ENCODE results near the gene GAPDH. TPM values are rescaled to one million over a fixed set of nuclear protein-coding genes. Genes with fewer than 3 reads are reported as not detected.
A peak's percentile ranks its signal among the peaks of the same experiment; 100 is the strongest.

The GAPDH gene
- total and polyA plus RNA-seq, 12 donors = 1,734 to 4,338 (median 2,450) TPM

DNA sequence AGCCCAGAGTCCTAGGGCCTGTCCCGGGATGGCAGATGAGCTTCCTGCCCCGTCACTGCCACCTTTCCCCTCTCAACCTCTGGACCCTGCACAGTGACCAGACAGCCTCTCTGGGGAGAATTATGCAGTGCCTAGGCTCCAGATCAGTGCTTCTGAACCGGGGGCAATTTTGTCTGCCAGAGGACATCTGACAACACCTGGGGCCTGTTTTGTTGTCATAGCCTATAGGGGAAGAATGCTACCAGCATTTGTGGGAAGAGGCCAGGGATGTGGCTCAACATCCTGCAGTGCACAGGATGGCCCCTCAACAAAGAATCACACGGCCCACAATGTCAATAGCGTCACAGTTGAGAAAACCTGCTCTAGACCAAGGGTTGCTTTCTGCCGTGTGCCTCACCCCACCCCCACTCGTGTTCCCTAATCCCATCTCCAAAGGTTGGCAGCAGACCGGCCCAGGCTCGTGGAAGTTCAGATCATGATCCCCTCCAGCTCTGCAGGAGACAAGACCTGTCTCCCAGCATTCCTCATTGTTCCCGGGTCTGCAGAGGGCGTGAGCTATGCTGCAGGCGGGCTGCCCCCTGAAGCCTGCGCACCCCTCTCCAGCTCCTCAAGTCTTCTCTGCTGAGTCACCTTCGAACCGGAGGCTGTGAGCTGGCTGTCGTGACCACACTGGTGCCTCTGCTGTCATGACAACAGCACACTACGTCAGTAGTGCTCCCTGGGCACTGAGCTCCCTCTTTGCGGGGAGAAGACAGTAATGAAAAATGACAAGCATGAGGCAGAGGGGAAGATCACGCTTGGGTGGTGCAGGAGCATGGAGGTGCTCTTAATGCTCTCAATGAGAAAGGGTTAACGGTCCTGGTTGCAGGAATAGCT lies 2.0 kb upstream of the GAPDH start:
- TF ChIP-seq POLR2A (IDR thresholded peaks at IDR 0.05) = peak in 1 of 2 donors; percentile 74
- TF ChIP-seq CTCF (IDR thresholded peaks at IDR 0.05) = no peak
- H3K27ac ChIP-seq = peak overlapping the region; percentile 90 to 99 (median 95)
- 13 to 19% (median 16%) methylated on average over 7 to 20 of the region's 20 CpGs for WGBS, 4 donors
- no peaks in the 10 kb centered on the region for H3K27me3 ChIP-seq
- peaks cover 34 to 38% of the 10 kb centered on the region in 2 donors for H3K4me1 ChIP-seq (replicated peaks in 1 of 2)
- peak; percentile 85 to 96 (median 92) for DNase-seq
- no peaks in the 10 kb centered on the region for H3K9me3 ChIP-seq (replicated peaks in 1 of 3)
- H3K36me3 ChIP-seq (replicated peaks in 1 of 2) = peaks cover 0 to 63% of the 10 kb centered on the region in 2 donors
- peak overlapping the region in 1 of 4 donors; percentile 88 for H3K4me3 ChIP-seq
- intact Hi-C loops (cut with DNase I) = loop anchor here (10.0 kb wide), 2 partner anchors 107 to 197 kb away; no protein-coding TSS in a partner anchor

DNA sequence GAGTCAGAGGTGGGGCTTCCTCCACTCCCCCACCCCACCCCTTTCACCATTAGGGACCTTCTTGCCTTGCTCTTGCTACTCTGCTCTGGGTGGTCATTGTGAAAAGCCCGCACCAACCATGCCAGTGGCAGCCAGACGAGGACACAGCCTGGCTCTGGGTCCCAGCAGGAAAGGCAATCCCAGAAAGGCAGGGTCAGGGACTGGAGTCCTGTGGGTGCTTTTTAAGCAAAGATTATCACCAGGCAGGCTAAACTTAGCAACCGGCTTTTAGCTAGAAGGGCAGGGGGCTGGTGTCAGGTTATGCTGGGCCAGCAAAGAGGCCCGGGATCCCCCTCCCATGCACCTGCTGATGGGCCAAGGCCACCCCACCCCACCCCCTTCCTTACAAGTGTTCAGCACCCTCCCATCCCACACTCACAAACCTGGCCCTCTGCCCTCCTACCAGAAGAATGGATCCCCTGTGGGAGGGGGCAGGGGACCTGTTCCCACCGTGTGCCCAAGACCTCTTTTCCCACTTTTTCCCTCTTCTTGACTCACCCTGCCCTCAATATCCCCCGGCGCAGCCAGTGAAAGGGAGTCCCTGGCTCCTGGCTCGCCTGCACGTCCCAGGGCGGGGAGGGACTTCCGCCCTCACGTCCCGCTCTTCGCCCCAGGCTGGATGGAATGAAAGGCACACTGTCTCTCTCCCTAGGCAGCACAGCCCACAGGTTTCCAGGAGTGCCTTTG lies 1.2 kb upstream of the GAPDH start:
- peak overlapping the region; percentile 90 to 99 (median 95) for H3K27ac ChIP-seq
- intact Hi-C loops (cut with DNase I) = loop anchor here (10.0 kb wide), 2 partner anchors 108 to 198 kb away; no protein-coding TSS in a partner anchor
- no peak for TF ChIP-seq CTCF (IDR thresholded peaks at IDR 0.05)
- TF ChIP-seq POLR2A (IDR thresholded peaks at IDR 0.05) = no peak
- H3K9me3 ChIP-seq (replicated peaks in 1 of 3) = no peaks in the 10 kb centered on the region
- peak; percentile 75 to 85 (median 77) for DNase-seq
- H3K27me3 ChIP-seq = no peaks in the 10 kb centered on the region
- peak overlapping the region; percentile 35 to 88 (median 56) for H3K4me3 ChIP-seq
- WGBS, 4 donors = 1 to 4% (median 1%) methylated on average over 9 to 14 of the region's 14 CpGs
- peaks cover 38 to 45% of the 10 kb centered on the region in 2 donors for H3K4me1 ChIP-seq (replicated peaks in 1 of 2)
- peaks cover 0 to 63% of the 10 kb centered on the region in 2 donors for H3K36me3 ChIP-seq (replicated peaks in 1 of 2)

GRCh38 chr12:6533653-6533922 lies 729 bp upstream of the GAPDH start:
- intact Hi-C loops (cut with DNase I) = loop anchor here (10.0 kb wide), 2 partner anchors 109 to 199 kb away; no protein-coding TSS in a partner anchor
- Histone ChIP-seq H3K9me3 (replicated peaks in 1 of 3) (no peaks in the 10 kb centered on the region), H3K27me3 (no peaks in the 10 kb centered on the region), H3K4me1 (replicated peaks in 1 of 2) (peaks cover 38 to 45% of the 10 kb centered on the region in 2 donors), H3K27ac (peak overlapping the region; percentile 90 to 99 (median 95)), H3K4me3 (peak overlapping the region; percentile 35 to 88 (median 56)), H3K36me3 (replicated peaks in 1 of 2) (peaks cover 0 to 63% of the 10 kb centered on the region in 2 donors)
- 0 to 1% (median 0%) methylated on average over 1 to 9 of the region's 9 CpGs; no CpG with 5 or more reads in 1 of the 4 donors for WGBS, 4 donors
- TF ChIP-seq CTCF (IDR thresholded peaks at IDR 0.05) (no peak), POLR2A (IDR thresholded peaks at IDR 0.05) (peak; percentile 21 to 48)
- peak in 4 of 7 donors; percentile 75 to 86 (median 81) for DNase-seq

DNA sequence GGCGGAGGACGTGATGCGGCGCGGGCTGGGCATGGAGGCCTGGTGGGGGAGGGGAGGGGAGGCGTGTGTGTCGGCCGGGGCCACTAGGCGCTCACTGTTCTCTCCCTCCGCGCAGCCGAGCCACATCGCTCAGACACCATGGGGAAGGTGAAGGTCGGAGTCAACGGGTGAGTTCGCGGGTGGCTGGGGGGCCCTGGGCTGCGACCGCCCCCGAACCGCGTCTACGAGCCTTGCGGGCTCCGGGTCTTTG lies 303 bp downstream of the GAPDH start:
- H3K4me1 ChIP-seq (replicated peaks in 1 of 2) = peaks cover 38 to 47% of the 10 kb centered on the region in 2 donors
- H3K4me3 ChIP-seq = peak overlapping the region; percentile 52 to 90 (median 78)
- H3K36me3 ChIP-seq (replicated peaks in 1 of 2) = peaks cover 0 to 57% of the 10 kb centered on the region in 2 donors
- TF ChIP-seq POLR2A (IDR thresholded peaks at IDR 0.05) = no peak
- TF ChIP-seq CTCF (IDR thresholded peaks at IDR 0.05) = no peak
- H3K9me3 ChIP-seq (replicated peaks in 1 of 3) = no peaks in the 10 kb centered on the region
- 0% methylated on average over 4 to 25 of the region's 25 CpGs; no CpG with 5 or more reads in 1 of the 4 donors for WGBS, 4 donors
- H3K27ac ChIP-seq = peak overlapping the region; percentile 86 to 99 (median 95)
- DNase-seq = no peak
- H3K27me3 ChIP-seq = no peaks in the 10 kb centered on the region
- intact Hi-C loops (cut with DNase I) = loop anchor here (10.0 kb wide), 2 partner anchors 110 to 200 kb away; no protein-coding TSS in a partner anchor
